Activated naive CD4-positive, alpha-beta T cell treated with anti-CD3 and anti-CD28 coated beads, Interleukin-2, amount 50 U/mL, for 16 hours (primary cell): ENCODE data around the gene DLG1.

Experiments used
- DNase-seq: peaks from one replicate; pipeline ENCODE4 v3.0.0-alpha.2; 2020

The DLG1 gene

GRCh38 chr3:197165890-197166289 is 132.5 kb downstream of the DLG1 start:
- no peak for DNase-seq

- DNase-seq, result no peak
Measured at GRCh38 chr3:197155046-197155445, 143.4 kb downstream of the DLG1 start.

GRCh38 chr3:197151580-197151979 is 146.8 kb downstream of the DLG1 start:
- DNase-seq, result no peak

DNA sequence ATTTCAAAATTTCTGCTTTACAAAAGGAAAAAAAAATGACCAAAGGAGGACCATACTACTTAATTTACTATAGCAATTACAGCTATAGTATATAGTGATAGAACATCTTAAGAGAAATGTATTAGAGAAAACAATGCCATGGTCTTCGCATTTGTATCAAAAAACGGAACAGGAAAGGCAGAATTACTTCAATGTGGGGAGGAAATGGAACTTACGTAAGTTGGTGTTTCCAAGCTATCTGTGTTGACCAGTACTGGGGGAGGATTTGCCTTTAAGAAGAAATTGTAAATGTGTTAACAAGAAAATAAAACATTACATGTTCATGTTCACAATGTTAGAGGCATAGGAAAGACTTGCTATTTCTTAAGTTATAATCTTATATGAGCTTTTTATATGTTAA is 148.9 kb downstream of the DLG1 start:
- DNase-seq, result no peak

DNA sequence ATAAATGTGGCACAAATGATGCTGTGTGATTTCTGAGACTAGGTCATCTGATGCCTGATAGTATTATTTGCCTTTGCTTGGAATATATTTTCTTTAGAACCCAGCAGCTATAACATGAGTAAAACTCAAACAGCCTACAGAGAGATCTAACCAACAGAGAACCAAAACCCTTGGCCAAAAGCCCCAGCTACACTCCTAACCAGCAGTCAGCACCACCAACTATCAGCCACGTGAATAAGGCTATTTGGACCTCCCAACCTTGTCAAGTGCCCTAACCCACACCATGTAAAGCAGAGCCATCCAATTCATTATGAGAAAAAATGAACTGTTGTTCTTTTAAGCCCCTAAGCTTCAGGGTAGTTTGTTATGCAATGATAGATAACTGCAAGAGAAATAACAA is 154.2 kb downstream of the DLG1 start:
- DNase-seq, result no peak

GRCh38 chr3:197139586-197139985 is 158.8 kb downstream of the DLG1 start:
- DNase-seq, result no peak

DNA sequence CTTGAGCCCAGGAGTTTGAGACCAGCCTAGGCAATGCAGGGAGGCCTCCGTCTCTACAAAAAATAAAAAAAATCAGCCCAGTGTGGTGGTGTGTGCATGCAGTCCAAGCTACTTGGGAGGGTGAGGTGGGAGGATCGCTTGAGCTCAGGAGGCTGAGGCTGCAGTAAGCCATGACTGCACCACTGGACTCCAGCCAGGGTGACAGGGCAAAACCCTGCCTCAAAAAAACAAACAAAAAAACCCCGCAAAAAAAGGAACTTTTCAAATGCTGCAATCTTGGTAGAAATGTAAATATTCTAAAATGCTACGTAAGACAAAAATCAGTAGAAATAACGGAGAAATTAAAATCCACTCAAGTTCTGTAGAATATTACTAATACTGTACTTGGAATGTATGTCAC is 160.7 kb downstream of the DLG1 start:
- no peak for DNase-seq

DNA sequence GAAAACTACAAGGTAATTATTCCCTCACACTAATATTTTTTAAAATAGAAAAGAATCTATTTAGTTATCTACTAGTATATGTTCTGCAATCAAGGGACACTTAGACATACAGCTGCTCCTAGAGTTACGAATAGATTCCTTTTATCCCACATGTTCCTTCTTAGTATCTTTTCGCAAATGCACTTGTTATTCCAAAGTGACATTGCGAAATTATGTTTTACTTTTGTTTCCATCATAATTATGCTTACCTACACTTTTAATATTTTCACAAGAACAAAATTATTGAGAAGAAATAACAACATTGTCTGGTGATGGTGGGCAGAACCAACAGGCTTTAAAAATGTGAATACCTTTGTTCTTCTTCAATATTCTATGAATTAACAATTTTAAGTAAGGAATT is 161.7 kb downstream of the DLG1 start:
- no peak for DNase-seq

DNA sequence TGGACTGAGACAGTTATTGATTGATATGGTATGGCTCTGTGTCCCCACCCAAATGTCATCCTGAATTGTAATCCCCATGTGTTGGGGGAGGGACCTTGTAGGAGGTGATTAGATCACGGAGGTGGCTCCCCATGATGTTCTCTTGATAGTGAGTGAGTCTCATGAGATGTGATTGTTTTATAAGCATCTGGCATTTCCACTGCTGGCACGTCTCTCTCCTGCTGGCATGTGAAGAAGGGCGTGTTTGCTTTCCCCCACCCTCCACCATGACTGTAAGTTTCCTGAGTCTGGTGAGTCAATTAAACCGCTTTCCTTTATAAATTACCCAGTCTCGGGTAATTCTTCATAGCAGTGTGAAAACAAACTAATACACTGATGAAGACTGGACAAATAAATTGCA is 163.2 kb downstream of the DLG1 start:
- no peak for DNase-seq

- no peak for DNase-seq
Measured at GRCh38 chr3:197132916-197133530, 165.4 kb downstream of the DLG1 start.

DNA sequence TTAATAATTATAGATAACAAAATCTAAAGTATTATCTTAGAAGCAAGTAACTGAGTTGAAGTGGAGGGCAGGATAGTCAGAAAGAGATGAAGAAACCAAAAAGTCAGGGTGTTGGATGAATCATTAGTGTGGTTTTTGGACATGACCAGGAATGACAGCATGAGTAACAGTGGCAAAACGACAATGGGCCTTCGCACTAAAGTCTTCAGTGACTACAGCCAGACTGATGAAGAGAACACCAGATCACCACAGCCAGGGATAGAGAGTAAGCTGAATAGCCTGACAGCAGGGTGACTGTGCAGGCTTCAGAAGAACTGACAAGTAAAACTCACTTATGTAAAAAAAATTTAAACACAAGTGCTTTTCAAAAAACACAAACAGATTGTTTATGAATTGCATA is 172.8 kb downstream of the DLG1 start:
- no peak for DNase-seq

GRCh38 chr3:197124713-197125112 is 173.7 kb downstream of the DLG1 start:
- no peak for DNase-seq

GRCh38 chr3:197122394-197122793 is 176.0 kb downstream of the DLG1 start:
- DNase-seq, result no peak

GRCh38 chr3:197117114-197117513 is 181.3 kb downstream of the DLG1 start:
- no peak for DNase-seq

- no peak for DNase-seq
Measured at GRCh38 chr3:197114007-197114406, 184.4 kb downstream of the DLG1 start.

- DNase-seq, result no peak
Measured at GRCh38 chr3:197111685-197112084, 186.7 kb downstream of the DLG1 start.

DNA sequence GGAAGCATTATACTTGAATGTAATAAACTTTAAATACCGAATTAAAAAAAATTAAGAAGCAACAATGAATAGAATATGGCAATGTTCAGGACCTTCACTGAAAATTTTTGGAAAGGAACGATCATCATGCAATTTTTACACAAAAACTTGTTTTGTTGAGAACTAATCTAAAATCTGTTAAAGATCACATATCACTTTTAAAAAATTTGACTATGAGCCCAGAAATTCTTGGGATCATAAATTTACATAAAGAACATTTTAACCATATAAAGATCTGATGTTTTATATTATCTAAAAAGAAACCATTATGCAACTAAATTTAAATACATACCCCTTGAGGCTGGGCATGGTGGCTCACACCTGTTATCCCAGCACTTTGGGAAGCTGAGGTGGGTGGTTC is 192.6 kb downstream of the DLG1 start:
- no peak for DNase-seq

- no peak for DNase-seq
Measured at GRCh38 chr3:197104738-197105137, 193.7 kb downstream of the DLG1 start.

DNA sequence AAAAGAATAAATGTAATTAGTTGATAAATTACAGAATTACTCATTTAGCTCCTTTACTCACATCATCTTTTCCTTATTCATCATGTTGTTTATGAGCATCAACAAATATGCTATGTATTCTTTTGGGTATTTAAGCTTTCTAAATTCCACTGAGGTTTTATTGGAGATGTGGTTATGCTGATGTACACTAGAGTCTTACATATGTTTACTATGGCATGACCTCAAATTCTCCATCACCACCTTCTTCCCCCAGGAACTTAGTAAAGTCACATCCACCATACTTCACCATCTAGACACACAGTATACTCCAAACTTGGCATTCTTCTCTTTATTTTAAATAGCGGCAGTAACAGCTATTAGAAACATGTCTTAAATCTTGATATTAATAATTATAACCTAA is 194.6 kb downstream of the DLG1 start:
- DNase-seq, result no peak

DNA sequence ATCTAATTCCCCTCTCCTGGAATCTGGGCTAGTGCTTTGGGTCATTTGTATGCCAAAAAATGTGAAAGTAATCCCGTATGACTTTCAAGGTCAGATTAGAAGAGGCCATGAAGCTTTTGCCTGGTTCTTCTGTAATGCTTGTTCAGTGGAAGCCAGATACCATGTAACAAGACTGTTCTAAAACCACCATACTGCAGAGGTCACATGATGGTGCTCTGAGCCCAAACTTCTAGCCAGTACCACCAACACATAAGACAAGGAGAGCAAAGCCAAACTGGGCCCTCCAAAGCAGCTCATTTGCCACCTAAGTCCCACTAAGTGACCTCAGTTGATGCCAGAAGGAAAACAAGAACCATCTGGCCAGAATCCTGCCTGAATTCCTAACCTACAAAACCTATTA is 204.5 kb downstream of the DLG1 start:
- no peak for DNase-seq

GRCh38 chr3:197088370-197088769 is 210.0 kb downstream of the DLG1 start:
- no peak for DNase-seq

- DNase-seq, result no peak
Measured at GRCh38 chr3:197085137-197085536, 213.3 kb downstream of the DLG1 start.

GRCh38 chr3:197083486-197083885 is 214.9 kb downstream of the DLG1 start:
- DNase-seq, result peak; percentile 12

GRCh38 chr3:197082871-197083270 is 215.5 kb downstream of the DLG1 start:
- no peak for DNase-seq

DNA sequence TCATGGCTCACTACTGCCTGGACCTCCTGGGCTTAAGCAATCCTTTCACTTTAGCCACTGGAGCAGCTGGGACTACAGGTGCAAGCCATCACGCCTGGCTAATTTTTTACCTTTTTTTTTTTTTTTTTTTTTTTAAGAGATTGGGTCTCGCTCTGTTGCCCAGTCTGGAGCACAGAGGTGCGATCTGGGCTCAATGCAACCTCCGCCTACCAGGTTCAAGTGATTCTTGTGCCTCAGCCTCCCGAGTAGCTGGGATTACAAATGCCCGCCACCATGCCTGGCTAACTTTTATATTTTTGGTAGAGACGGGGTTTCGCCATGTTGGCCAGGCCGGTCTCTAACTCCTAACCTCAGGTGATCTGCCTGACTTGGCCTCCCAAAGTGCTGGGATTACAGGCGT is 218.1 kb downstream of the DLG1 start:
- DNase-seq, result no peak

DNA sequence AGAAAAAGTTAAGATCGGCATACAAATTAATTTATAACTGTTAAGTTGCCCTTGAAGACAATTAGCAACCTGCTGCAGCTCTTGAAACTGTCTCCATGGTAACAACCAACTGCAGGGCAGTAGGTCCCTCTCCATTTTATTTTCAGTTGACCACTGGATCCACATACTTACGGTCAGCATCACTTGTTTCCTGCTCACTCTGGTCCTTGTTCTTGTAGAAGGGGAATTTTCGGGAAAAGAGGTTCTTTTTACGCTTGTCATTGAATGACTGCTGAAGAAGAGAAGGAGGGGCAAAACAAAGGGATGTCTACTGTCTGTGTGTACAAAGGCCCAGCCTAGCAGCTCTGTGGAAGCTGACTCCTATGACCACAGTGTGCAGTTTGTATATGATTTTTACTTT is 222.0 kb downstream of the DLG1 start:
- DNase-seq, result no peak
